Thoracic aorta (tissue), 2 donors: ENCODE data around the gene MYL7. TPM values are rescaled to one million over a fixed set of nuclear protein-coding genes. Genes with fewer than 3 reads are reported as not detected.

Experiments
- ATAC-seq: fragments of 150-250 bp; one replicate; pipeline ENCODE4 v1.8.0; 2017; ENCODE audit warnings: low read depth; ENCODE audit not compliant: insufficient number of reproducible peaks, low FRiP score
- DNase-seq: peaks from one replicate; pipeline ENCODE4 v3.0.0-alpha.2; 2020; ENCODE audit warnings: low spot score
- H3K27ac ChIP-seq, 2 donors: fragments of 200-600 bp; sonication (generic); 1 replicate in 1 of 2; 2 replicates in 1 of 2; pipeline ENCODE4 v1.5.1; 2016; ENCODE audit warnings: mild to moderate bottlenecking in 2 of 2, moderate library complexity in 2 of 2
- H3K27me3 ChIP-seq: fragments of 200-600 bp; sonication (generic); replicated peaks from 2 replicates; pipeline ENCODE4 v1.6.0; 2016; ENCODE audit warnings: mild to moderate bottlenecking; ENCODE audit not compliant: insufficient read depth
- H3K36me3 ChIP-seq: fragments of 200-600 bp; sonication (generic); one replicate; pipeline ENCODE4 v1.5.1; 2016
- H3K4me1 ChIP-seq, 2 donors: fragments of 200-600 bp; sonication (generic); 1 replicate in 1 of 2; 2 replicates in 1 of 2; pipeline versions ENCODE4 v1.5.1 to v1.6.0; 2016; ENCODE audit warnings: low read depth in 2 of 2, mild to moderate bottlenecking in 1 of 2; ENCODE audit not compliant: control insufficient read depth in 1 of 2
- H3K4me3 ChIP-seq: fragments of 200-600 bp; sonication (generic); 2 replicates; pipeline ENCODE4 v1.5.1; 2016; ENCODE audit warnings: mild to moderate bottlenecking
- H3K9me3 ChIP-seq: fragments of 200-600 bp; sonication (generic); 2 replicates; pipeline ENCODE4 v1.5.1; 2016
- total RNA-seq, 2 donors: library from RNA; depleted of rRNA; stranded (reverse); fragments of >200 nt; gene quantifications; one replicate each; pipeline versions ENCODE4 v1.1.0 to v1.2.3, GENCODE V29; 2016
- TF ChIP-seq, protein P1 (sequence below): fragments of 200-600 bp; sonication (generic); IDR thresholded peaks from one replicate; pipeline ENCODE4 v1.5.1; 2019; ENCODE audit warnings: antibody characterized with exemption

Gene MYL7
- total RNA-seq, 2 donors from 2014 or later, result not detected

DNA sequence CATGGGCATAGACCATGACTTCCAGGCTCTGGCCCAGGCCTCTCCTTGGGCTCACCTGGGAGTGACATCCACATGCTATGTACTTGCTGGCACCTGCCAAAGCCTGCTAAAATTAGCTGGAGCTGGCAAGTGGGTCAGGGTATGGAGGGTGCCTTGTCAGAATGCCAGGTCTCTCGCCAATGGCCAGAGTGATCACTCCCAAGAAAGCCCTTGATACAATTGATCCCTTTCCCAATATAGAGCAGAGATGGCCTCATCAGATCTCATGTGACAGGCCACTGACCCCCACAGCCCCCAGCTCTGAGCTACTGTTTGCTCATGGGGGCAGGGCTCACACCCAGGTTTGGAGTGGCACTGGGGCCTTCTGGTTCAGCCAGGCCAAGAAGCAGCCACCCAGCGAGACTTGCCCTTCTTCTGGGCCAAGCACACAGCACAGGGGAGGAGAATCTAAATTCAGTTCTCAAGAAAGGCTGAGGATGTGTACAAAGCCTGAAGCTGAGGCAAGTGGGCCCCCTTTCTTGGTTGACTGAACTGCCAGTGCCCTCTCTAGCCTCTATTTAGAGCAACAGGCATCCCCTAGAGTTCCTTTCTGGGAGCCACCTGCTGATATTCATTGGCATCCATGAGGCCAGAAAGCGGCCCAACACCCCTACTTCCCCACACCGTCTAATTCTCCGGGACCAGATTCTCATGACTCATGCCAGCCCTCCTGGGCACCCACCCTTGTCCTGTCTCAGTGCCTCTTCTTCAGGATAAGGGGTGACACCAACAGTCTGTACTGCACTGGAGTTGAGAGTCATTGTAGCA lies 18.9 kb upstream of the MYL7 start:
- DNase-seq, result no peak
- H3K27me3 ChIP-seq, result no peaks in the 10 kb centered on the region
- no peaks in the 10 kb centered on the region for H3K4me1 ChIP-seq
- H3K9me3 ChIP-seq, result no peaks in the 10 kb centered on the region
- TF ChIP-seq, protein P1, sequence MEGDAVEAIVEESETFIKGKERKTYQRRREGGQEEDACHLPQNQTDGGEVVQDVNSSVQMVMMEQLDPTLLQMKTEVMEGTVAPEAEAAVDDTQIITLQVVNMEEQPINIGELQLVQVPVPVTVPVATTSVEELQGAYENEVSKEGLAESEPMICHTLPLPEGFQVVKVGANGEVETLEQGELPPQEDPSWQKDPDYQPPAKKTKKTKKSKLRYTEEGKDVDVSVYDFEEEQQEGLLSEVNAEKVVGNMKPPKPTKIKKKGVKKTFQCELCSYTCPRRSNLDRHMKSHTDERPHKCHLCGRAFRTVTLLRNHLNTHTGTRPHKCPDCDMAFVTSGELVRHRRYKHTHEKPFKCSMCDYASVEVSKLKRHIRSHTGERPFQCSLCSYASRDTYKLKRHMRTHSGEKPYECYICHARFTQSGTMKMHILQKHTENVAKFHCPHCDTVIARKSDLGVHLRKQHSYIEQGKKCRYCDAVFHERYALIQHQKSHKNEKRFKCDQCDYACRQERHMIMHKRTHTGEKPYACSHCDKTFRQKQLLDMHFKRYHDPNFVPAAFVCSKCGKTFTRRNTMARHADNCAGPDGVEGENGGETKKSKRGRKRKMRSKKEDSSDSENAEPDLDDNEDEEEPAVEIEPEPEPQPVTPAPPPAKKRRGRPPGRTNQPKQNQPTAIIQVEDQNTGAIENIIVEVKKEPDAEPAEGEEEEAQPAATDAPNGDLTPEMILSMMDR, result no peak
- H3K36me3 ChIP-seq, result no peaks in the 10 kb centered on the region
- H3K4me3 ChIP-seq, result no peak overlapping the region
- no peak overlapping the region for H3K27ac ChIP-seq
- no peak for ATAC-seq

DNA sequence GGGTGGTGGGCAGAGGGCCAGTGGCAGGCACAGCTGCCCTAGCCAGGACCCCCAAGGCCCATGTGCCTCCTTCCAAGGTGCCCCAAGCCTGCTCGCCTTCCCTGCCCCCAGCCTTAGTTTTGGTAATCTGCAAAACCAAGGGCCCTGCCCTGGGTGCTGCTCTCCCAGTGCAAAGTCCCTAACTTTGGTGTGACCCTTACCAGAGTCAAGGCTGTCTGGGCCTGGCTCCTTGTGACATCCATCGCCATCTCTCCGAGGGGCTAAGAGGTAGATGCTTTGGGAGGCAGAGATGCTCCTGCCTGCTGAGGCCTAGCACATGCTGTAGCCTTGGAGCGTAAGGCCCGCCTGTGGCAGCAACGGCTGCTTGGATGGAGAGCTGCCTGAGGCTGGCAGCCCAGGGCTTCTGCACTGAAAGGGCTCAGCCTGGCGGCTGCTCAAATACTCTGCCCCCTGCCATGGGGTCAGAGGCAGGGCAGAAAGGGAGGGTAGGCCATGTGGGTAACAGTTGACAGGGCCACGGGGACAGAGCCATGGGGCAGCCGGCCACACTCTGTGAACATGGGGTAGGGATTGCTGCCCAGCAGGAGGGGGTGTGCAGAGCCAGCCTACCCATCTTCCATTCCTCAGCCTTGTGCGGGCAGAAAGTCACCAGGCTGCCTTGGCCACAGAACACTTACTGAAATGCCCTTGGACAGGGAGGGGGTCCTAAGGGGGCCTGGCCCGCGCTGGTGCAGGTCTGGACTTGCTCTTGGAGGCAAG lies 17.9 kb upstream of the MYL7 start:
- TF ChIP-seq, protein P1, result no peak
- no peaks in the 10 kb centered on the region for H3K27me3 ChIP-seq
- H3K27ac ChIP-seq, result no peak overlapping the region
- no peaks in the 10 kb centered on the region for H3K36me3 ChIP-seq
- H3K4me3 ChIP-seq, result no peak overlapping the region
- H3K4me1 ChIP-seq, result no peaks in the 10 kb centered on the region
- H3K9me3 ChIP-seq, result no peaks in the 10 kb centered on the region
- ATAC-seq, result no peak
- no peak for DNase-seq

DNA sequence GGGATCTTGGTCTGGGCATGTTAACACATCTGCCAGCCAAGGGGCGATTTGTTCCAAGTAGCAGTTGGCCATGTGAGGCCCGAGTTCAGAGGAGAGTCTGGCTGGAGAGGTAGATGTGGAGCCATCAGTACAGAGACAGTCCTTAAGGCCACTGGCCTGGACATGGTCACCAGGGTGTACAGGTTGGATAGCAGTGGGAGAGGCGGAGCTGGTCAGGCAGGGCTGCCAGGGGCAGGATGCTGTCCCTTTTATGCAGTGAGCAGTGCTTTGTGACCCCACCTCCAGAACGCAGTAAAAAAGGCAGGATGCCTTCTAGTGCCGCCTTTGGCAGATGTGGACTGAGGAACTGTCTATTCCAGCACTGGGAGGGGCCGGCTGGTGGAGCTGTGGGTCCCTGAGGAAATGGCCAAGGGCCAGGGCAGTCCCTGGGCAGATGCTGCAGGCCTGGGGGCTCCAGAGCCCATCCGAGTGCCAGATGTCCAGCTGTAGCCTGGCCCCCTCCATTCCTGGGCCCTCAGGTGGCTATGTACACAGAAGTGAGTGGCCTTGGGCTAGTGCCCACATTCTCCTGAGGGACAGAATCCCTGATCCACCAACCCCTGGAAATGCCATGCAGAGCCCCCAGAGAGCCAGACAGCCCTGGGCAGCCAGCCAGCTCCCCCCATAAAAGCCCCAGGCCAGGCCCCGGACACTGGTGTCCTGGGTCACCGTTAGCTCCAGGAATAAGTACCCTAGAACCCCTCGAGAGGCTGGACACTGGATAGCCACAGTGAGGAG lies 17.2 kb upstream of the MYL7 start:
- DNase-seq (no peak), ATAC-seq (no peak)
- H3K4me3 ChIP-seq, result no peak overlapping the region
- no peak overlapping the region for H3K27ac ChIP-seq
- TF ChIP-seq, protein P1, result no peak
- H3K4me1 ChIP-seq, result no peaks in the 10 kb centered on the region
- no peaks in the 10 kb centered on the region for H3K36me3 ChIP-seq
- no peaks in the 10 kb centered on the region for H3K9me3 ChIP-seq
- H3K27me3 ChIP-seq, result no peaks in the 10 kb centered on the region

DNA sequence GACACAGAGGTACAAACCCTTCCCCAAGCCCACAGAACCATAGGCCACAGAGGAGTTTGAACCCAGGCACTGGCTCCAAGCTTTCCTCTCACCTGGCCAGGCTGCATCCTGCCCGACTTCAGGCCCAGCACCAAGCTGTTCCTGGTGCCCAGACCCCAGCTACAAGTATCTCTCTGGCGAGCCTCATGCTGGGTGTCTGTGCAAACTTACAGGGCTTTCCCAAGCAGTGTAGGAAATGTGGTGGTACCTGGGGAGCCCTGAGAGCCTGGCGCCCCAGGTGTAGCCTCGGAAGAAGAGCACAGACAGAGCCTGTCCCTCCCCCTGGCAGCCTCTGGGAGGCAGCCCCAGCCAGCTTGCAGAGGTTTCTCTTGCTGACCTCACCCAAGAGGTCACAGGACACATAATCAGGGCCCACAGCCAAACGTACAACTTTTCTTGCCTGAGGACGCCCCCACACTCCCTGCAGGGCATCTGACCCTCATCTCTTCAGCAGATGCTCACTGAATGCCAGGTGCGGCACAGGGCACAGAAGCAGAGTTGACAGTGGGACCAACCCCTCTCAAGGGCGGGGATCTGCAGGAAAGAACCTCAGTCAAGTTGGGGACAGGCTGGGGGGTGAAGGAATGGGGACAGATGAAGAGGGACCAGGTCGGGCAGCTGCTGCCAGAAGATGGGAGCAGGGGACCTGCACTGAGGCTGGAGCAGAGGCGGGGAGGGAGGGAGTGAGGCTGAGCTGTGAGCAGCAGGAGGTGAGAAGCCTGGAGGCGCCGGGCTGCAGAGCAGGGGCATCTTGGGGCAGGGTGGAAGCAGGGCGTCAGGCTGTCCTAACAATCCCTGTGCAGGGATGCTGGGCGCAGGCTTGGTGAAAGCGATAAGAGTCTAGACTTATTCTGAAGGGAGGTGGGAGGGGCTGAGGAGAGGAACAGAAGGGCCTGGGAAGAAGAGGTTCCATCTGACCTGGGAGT lies 16.3 kb upstream of the MYL7 start:
- Histone ChIP-seq H3K9me3 (no peaks in the 10 kb centered on the region), H3K27ac (no peak overlapping the region), H3K4me3 (no peak overlapping the region), H3K27me3 (no peaks in the 10 kb centered on the region), H3K36me3 (no peaks in the 10 kb centered on the region), H3K4me1 (no peaks in the 10 kb centered on the region)
- TF ChIP-seq, protein P1, result no peak
- DNase-seq, result no peak
- no peak for ATAC-seq
